Endothelial cell of umbilical vein (primary cell): ENCODE data around the gene C12orf50. TPM values are rescaled to one million over a fixed set of nuclear protein-coding genes. Genes with fewer than 3 reads are reported as not detected.

Experiments used
- BruUV-seq: library from RNA; stranded (reverse); fragments of 400-500 nt; replicated peaks from 2 replicates; lab custom pipeline; 2021; lab: Mats Ljungman, UMichigan
- CTCF ChIA-PET: fragments of 300-600, 350-600 bp; sonication (Branson Sonifier 250); formaldehyde crosslinking; loops from one replicate; lab custom pipeline; 2021; ENCODE audit warnings: antibody characterized with exemption, inconsistent platforms; lab: Charles Lee
- POLR2A ChIA-PET: fragments of 300-600, 350-600 bp; sonication (Branson Sonifier 250); formaldehyde crosslinking; loops from one replicate; lab custom pipeline; 2021; ENCODE audit warnings: antibody characterized with exemption, inconsistent platforms; lab: Charles Lee
- DNase-seq: peaks from one replicate; pipeline ENCODE4 v3.0.0-alpha.2; 2011; ENCODE audit warnings: low read depth, low spot score
- FAIRE-seq: peaks from 2 replicates; lab custom pipeline; 2011; peaks lifted over from hg19 to GRCh38; lab: Jason Lieb, UNC
- H2AFZ ChIP-seq: 2 replicates; pipeline ENCODE4 v1.6.0; 2012; ENCODE audit warnings: low read depth, low read length, control low read depth, inconsistent platforms
- H3K27ac ChIP-seq: 2 replicates; pipeline ENCODE4 v1.5.1; 2011; ENCODE audit warnings: low read depth, mild to moderate bottlenecking, control low read depth, low read length, moderate library complexity; ENCODE audit not compliant: insufficient read depth
- H3K27me3 ChIP-seq, 2 experiments: 2 replicates each; pipeline versions ENCODE4 v1.6.0 to v1.6.1; 2011; ENCODE audit warnings: low read length in 2 of 2, mixed read lengths in 1 of 2; ENCODE audit not compliant: control insufficient read depth in 2 of 2, insufficient read depth in 2 of 2
- H3K36me3 ChIP-seq, 2 experiments: 2 replicates in 1 of 2; 3 replicates in 1 of 2; pipeline ENCODE4 v1.5.1; 2011; ENCODE audit warnings: low read length in 2 of 2, mild to moderate bottlenecking in 1 of 2, moderate library complexity in 1 of 2; ENCODE audit not compliant: control insufficient read depth in 2 of 2, insufficient read depth in 2 of 2; ENCODE audit errors: extremely low read depth in 1 of 2
- H3K4me1 ChIP-seq: 3 replicates; pipeline ENCODE4 v1.5.1; 2011; ENCODE audit warnings: mild to moderate bottlenecking, low read length; ENCODE audit not compliant: control insufficient read depth, insufficient read depth; ENCODE audit errors: extremely low read depth
- H3K4me2 ChIP-seq: 2 replicates; pipeline ENCODE4 v1.6.1; 2011; ENCODE audit warnings: low read length, control low read depth, mixed read lengths; ENCODE audit not compliant: insufficient read depth
- H3K4me3 ChIP-seq, 3 experiments: fragments of 200-600 bp in 1 of 3; sonication (generic), shearing (Covaris generic) in 1 of 3; replicated peaks in 1 of 3; 2 replicates each; pipeline ENCODE4 v1.5.1; 2011 to 2016; ENCODE audit warnings: control low read depth in 3 of 3, low read length in 3 of 3, mild to moderate bottlenecking in 2 of 3, inconsistent platforms in 1 of 3, low read depth in 1 of 3, moderate library complexity in 1 of 3; ENCODE audit not compliant: insufficient read depth in 1 of 3
- H3K79me2 ChIP-seq: 2 replicates; pipeline ENCODE4 v1.6.0; 2012; ENCODE audit warnings: low read length, inconsistent platforms; ENCODE audit not compliant: control insufficient read depth, insufficient read depth
- H3K9ac ChIP-seq: replicated peaks from 2 replicates; pipeline ENCODE3; 2011; ENCODE audit warnings: low read length, control low read depth; ENCODE audit not compliant: insufficient read depth; ENCODE audit errors: extremely low read depth
- H3K9me1 ChIP-seq: replicated peaks from 3 replicates; pipeline ENCODE4 v1.6.0; 2011; ENCODE audit warnings: mild to moderate bottlenecking, low read length; ENCODE audit not compliant: control insufficient read depth, insufficient read depth; ENCODE audit errors: extremely low read depth
- H3K9me3 ChIP-seq: replicated peaks from 2 replicates; pipeline ENCODE4 v1.5.1; 2012; ENCODE audit warnings: low read length, inconsistent platforms; ENCODE audit not compliant: control insufficient read depth, insufficient read depth
- H4K20me1 ChIP-seq: replicated peaks from 2 replicates; pipeline ENCODE3; 2011; ENCODE audit warnings: mild to moderate bottlenecking, low read length; ENCODE audit not compliant: control insufficient read depth, insufficient read depth; ENCODE audit errors: extremely low read depth
- CTCF ChIP-seq, 2 donors: IDR thresholded peaks; 1 replicate in 1 of 2; 2 replicates in 1 of 2; pipeline ENCODE4 v1.5.1; 2011; ENCODE audit warnings: low read length in 2 of 2, mild to moderate bottlenecking in 2 of 2, moderate library complexity in 2 of 2, control low read depth in 1 of 2, inconsistent platforms in 1 of 2, low read depth in 1 of 2; ENCODE audit not compliant: insufficient read depth in 1 of 2; ENCODE audit errors: extremely low read depth in 1 of 2
- EZH2 ChIP-seq: IDR thresholded peaks from 2 replicates; pipeline ENCODE4 v1.6.1; 2012; ENCODE audit warnings: borderline replicate concordance, low read depth, mild to moderate bottlenecking, moderate library complexity, low read length, inconsistent platforms; ENCODE audit not compliant: severe bottlenecking
- FOS ChIP-seq: IDR thresholded peaks from 2 replicates; pipeline ENCODE4 v1.6.1; 2011; ENCODE audit warnings: mild to moderate bottlenecking, low read length, moderate library complexity, borderline replicate concordance; ENCODE audit not compliant: insufficient read depth
- GATA2 ChIP-seq: IDR thresholded peaks from 2 replicates; pipeline ENCODE4 v1.7.0; 2011; ENCODE audit warnings: low read depth, mild to moderate bottlenecking, moderate library complexity, mixed read lengths, low read length; ENCODE audit not compliant: insufficient read length, insufficient read depth
- JUN ChIP-seq: IDR thresholded peaks from 2 replicates; pipeline ENCODE4 v1.6.1; 2011; ENCODE audit warnings: borderline replicate concordance, low read depth; ENCODE audit not compliant: insufficient read length, insufficient read depth
- MAX ChIP-seq: IDR thresholded peaks from 2 replicates; pipeline ENCODE4 v1.6.1; 2011; ENCODE audit not compliant: insufficient read depth, insufficient read length
- MYC ChIP-seq: IDR thresholded peaks from one replicate; pipeline ENCODE4 v1.6.1; 2011; ENCODE audit warnings: mild to moderate bottlenecking, low read depth, low read length
- POLR2A ChIP-seq: IDR thresholded peaks from 2 replicates; pipeline ENCODE4 v1.6.1; 2012; ENCODE audit warnings: low read depth, mild to moderate bottlenecking, control low read depth, low read length
- POLR2AphosphoS5 ChIP-seq: IDR thresholded peaks from 2 replicates; pipeline ENCODE4 v1.6.1; 2012; ENCODE audit warnings: low read depth, mild to moderate bottlenecking, control low read depth, low read length, moderate library complexity; ENCODE audit not compliant: insufficient read depth
- dilution Hi-C: fragments of 300-500 bp; cut with MboI; formaldehyde crosslinking; loops from one replicate; pipeline ENCODE4 v1.15.0; 2019; ENCODE audit warnings: low sequenced_read_pairs; ENCODE audit not compliant: extremely low pct_ligation_motif_present
- intact Hi-C: fragments of 100-400 bp; cut with micrococcal nuclease; formaldehyde crosslinking; loops from one replicate; pipeline ENCODE4 v1.10.0; 2022
- polyA plus RNA-seq, 4 experiments: library from polyadenylated mRNA; depleted of rRNA in 3 of 4; stranded (reverse) in 3 of 4; unstranded in 1 of 4; fragments of >200 nt; gene quantifications; 2 replicates each; pipeline versions ENCODE4 v1.2.1 to v1.2.3, GENCODE V29; 2011 to 2012; ENCODE audit warnings: missing spikeins in 1 of 4
- total RNA-seq: library from RNA; stranded (reverse); gene quantifications from 2 replicates; pipeline ENCODE4 v1.2.3, GENCODE V29; 2021

The C12orf50 gene
- total and polyA plus RNA-seq, 2 donors (not counting 3 experiments of a cell fraction or from before 2014, with no cell fraction given) = 0.31 TPM; not detected in 1

- CTCF ChIA-PET = no interaction called here
- no peak overlapping the region for H3K4me2 ChIP-seq
- BruUV-seq = no TSS peak
- TF ChIP-seq POLR2AphosphoS5 (no peak), CTCF (IDR thresholded peaks at IDR 0.05; ENCODE audit: extremely low read depth in 1 of 2, insufficient read depth in 1 of 2, low read depth in 1 of 2, low read length in 2 of 2) (no peak), GATA2 (no peak), MYC (no peak), POLR2A (no peak), EZH2 (no peak), MAX (no peak), JUN (no peak), FOS (no peak)
- H3K9ac ChIP-seq = no peak overlapping the region
- no peaks in the 10 kb centered on the region for H3K79me2 ChIP-seq
- no peak overlapping the region for H2AFZ ChIP-seq
- H3K9me1 ChIP-seq = no peaks in the 10 kb centered on the region
- FAIRE-seq (no peak), DNase-seq (no peak)
- no peaks in the 10 kb centered on the region for H3K9me3 ChIP-seq
- no peaks in the 10 kb centered on the region for H3K4me1 ChIP-seq
- H3K36me3 ChIP-seq = no peaks in the 10 kb centered on the region
- H3K27ac ChIP-seq = no peak overlapping the region
- POLR2A ChIA-PET = no interaction called here
- intact Hi-C loops (no loop called here), dilution Hi-C loops (no loop called here)
- H3K4me3 ChIP-seq = no peak overlapping the region
- H3K27me3 ChIP-seq = peaks cover 0 to 3% of the 10 kb centered on the region in 2 experiments
- no peaks in the 10 kb centered on the region for H4K20me1 ChIP-seq
Measured at GRCh38 chr12:87982208-87982607, 47.0 kb downstream of the C12orf50 start.
